HepG2 (cell line): Measurements from ENCODE around the gene DPEP2NB. TPM values are rescaled to one million over a fixed set of nuclear protein-coding genes. Genes with fewer than 3 reads are reported as not detected.
A peak's percentile ranks its signal among the peaks of the same experiment; 100 is the strongest.

ENCODE experiments used
- ADNP ChIP-seq: sonication (generic); formaldehyde crosslinking; IDR thresholded peaks from 2 replicates; pipeline ENCODE4 v1.4.0; 2020; ENCODE audit warnings: missing genetic modification reagents
- CCDC6 ChIP-seq: sonication (generic); formaldehyde crosslinking; IDR thresholded peaks from 2 replicates; pipeline ENCODE4 v1.8.1; 2022; ENCODE audit warnings: mild to moderate bottlenecking, missing genetic modification reagents, moderate library complexity
- CERS6 ChIP-seq: sonication (generic); formaldehyde crosslinking; IDR thresholded peaks from 2 replicates; pipeline ENCODE4 v1.5.0; 2020; ENCODE audit warnings: missing genetic modification reagents
- GABPA ChIP-seq, 2 experiments: IDR thresholded peaks; 2 replicates each; pipeline ENCODE4 v1.6.1; 2011 to 2016; ENCODE audit warnings: low read depth in 2 of 2, low read length in 1 of 2, missing biosample characterization in 1 of 2, missing genetic modification characterization in 1 of 2
- GTF2F1 ChIP-seq: fragments of 150-350 bp; IDR thresholded peaks from 2 replicates; pipeline ENCODE4 v1.6.1; 2014; ENCODE audit warnings: low read length
- HOXA7 ChIP-seq: sonication (generic); formaldehyde crosslinking; IDR thresholded peaks from 2 replicates; pipeline ENCODE4 v1.8.1; 2022; ENCODE audit warnings: mild to moderate bottlenecking, missing genetic modification reagents, moderate library complexity
- ISX ChIP-seq: sonication (generic); formaldehyde crosslinking; conservative IDR thresholded peaks from 2 replicates; pipeline ENCODE4 v1.5.0; 2020; ENCODE audit warnings: missing genetic modification reagents
- KDM5A ChIP-seq: fragments of 200-600 bp; sonication (generic); IDR thresholded peaks from 2 replicates; pipeline ENCODE4 v1.7.0; 2018; ENCODE audit warnings: antibody characterized with exemption, mild to moderate bottlenecking, low read length, borderline replicate concordance
- SCMH1 ChIP-seq: sonication (generic); formaldehyde crosslinking; IDR thresholded peaks from 2 replicates; pipeline ENCODE4 v1.9.0; 2021; ENCODE audit warnings: missing genetic modification reagents, mild to moderate bottlenecking, borderline replicate concordance
- SP5 ChIP-seq: IDR thresholded peaks from 2 replicates; pipeline ENCODE4 v1.6.1; 2016; ENCODE audit warnings: low read depth, borderline replicate concordance
- SRF ChIP-seq: IDR thresholded peaks from 2 replicates; pipeline ENCODE4 v1.6.1; 2011; ENCODE audit warnings: mild to moderate bottlenecking, low read depth, low read length, moderate library complexity
- SUZ12 ChIP-seq: fragments of 150-350 bp; IDR thresholded peaks from 2 replicates; pipeline ENCODE4 v1.6.1; 2014; ENCODE audit warnings: low read depth, low read length
- TIGD3 ChIP-seq: sonication (generic); formaldehyde crosslinking; IDR thresholded peaks from 2 replicates; pipeline ENCODE4 v1.5.1; 2020; ENCODE audit warnings: mild to moderate bottlenecking, missing genetic modification reagents, borderline replicate concordance
- ZNF101 ChIP-seq: sonication (generic); formaldehyde crosslinking; IDR thresholded peaks from 2 replicates; pipeline ENCODE4 v1.4.0; 2020; ENCODE audit warnings: mild to moderate bottlenecking, low read depth, missing genetic modification reagents, borderline replicate concordance
- ZNF335 ChIP-seq: sonication (generic); formaldehyde crosslinking; IDR thresholded peaks from 2 replicates; pipeline ENCODE4 v1.4.0; 2020; ENCODE audit warnings: missing genetic modification reagents
- ZNF543 ChIP-seq: sonication (generic); formaldehyde crosslinking; IDR thresholded peaks from 2 replicates; pipeline ENCODE4 v1.4.0; 2020; ENCODE audit warnings: mild to moderate bottlenecking, missing genetic modification reagents
- ZNF614 ChIP-seq: IDR thresholded peaks from 2 replicates; pipeline ENCODE4 v1.6.1; 2018; ENCODE audit warnings: missing biosample characterization, missing genetic modification reagents, inconsistent platforms, borderline replicate concordance
- ZNF775 ChIP-seq: sonication (generic); formaldehyde crosslinking; IDR thresholded peaks from 2 replicates; pipeline ENCODE4 v1.4.0; 2020; ENCODE audit warnings: missing genetic modification reagents, mild to moderate bottlenecking, moderate library complexity, borderline replicate concordance
- ZNF782 ChIP-seq: sonication (generic); formaldehyde crosslinking; IDR thresholded peaks from 2 replicates; pipeline ENCODE4 v1.4.0; 2020; ENCODE audit warnings: missing genetic modification reagents, mild to moderate bottlenecking, borderline replicate concordance
- ZSCAN30 ChIP-seq: sonication (generic); formaldehyde crosslinking; IDR thresholded peaks from 2 replicates; pipeline ENCODE4 v1.5.0; 2020; ENCODE audit warnings: mild to moderate bottlenecking, missing genetic modification reagents
- polyA plus RNA-seq, 8 experiments: library from polyadenylated mRNA; depleted of rRNA in 3 of 8; stranded (reverse) in 7 of 8; unstranded in 1 of 8; fragments of >200 nt; fragmentation: Illumina TruSeq in 4 of 8; extraction: Trizol in 4 of 8; gene quantifications; 2 replicates each; pipeline versions ENCODE4 v1.2.1 to v1.2.3, GENCODE V29; 2011 to 2016; ENCODE audit warnings: low read depth in 4 of 8, missing spikeins in 1 of 8, mixed read lengths in 1 of 8; ENCODE audit not compliant: insufficient read depth in 1 of 8
- total RNA-seq, 5 experiments: library from RNA; depleted of rRNA; stranded (reverse); fragments of >200 nt; fragmentation: Illumina TruSeq; extraction: Trizol; gene quantifications; 2 replicates each; pipeline ENCODE4 v1.2.3, GENCODE V29; 2016; ENCODE audit warnings: low read depth in 1 of 5
- TF ChIP-seq, protein P1 (sequence below): IDR thresholded peaks from 2 replicates; pipeline ENCODE4 v1.6.1; 2012; ENCODE audit warnings: low read depth, low read length, improper control_type of control experiment
- TF ChIP-seq, protein P2 (sequence below): IDR thresholded peaks from 2 replicates; pipeline ENCODE4 v1.6.1; 2016; ENCODE audit warnings: low read depth, missing genetic modification reagents, missing compliant biosample characterization

The DPEP2NB gene
- total and polyA plus RNA-seq, 2 of the 13 experiments (the other 11 are each of a cell fraction or from before 2014, with no cell fraction given), result not detected

DNA sequence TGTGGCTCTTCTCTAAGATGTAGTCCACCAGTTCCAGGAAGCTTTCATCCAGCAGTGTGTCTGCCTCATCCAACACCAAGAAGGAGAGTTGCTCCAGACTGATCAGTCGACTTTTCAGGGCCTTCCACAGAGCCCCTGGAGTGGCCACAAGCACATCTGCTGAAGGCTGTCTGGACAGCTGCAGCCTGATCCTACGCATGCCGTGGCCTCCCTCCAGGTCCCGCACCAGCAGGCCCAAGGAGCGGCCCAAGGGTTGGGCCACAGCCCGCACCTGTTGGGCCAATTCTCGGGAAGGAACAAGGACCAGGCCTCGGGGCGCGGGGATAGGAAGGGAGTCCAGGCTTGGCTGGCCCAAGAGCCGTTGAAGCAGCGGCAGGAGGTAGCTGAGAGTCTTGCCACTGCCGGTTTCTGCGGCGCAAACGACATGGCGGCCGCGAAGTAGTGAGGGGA, 6.6 kb upstream of the DPEP2NB start (continued):
- TF ChIP-seq, protein P1, sequence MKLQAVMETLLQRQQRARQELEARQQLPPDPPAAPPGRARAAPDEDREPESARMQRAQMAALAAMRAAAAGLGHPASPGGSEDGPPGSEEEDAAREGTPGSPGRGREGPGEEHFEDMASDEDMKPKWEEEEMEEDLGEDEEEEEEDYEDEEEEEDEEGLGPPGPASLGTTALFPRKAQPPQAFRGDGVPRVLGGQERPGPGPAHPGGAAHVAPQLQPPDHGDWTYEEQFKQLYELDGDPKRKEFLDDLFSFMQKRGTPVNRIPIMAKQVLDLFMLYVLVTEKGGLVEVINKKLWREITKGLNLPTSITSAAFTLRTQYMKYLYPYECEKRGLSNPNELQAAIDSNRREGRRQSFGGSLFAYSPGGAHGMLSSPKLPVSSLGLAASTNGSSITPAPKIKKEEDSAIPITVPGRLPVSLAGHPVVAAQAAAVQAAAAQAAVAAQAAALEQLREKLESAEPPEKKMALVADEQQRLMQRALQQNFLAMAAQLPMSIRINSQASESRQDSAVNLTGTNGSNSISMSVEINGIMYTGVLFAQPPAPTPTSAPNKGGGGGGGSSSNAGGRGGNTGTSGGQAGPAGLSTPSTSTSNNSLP, result no peak
- no peak for TF ChIP-seq CCDC6 (CRISPR knock-in tag)
- no peak for TF ChIP-seq GABPA (IDR thresholded peaks at IDR 0.05; ENCODE audit: low read depth, low read length)
- no peak for TF ChIP-seq GABPA (CRISPR knock-in tag; IDR thresholded peaks at IDR 0.05; ENCODE audit: low read depth)
- no peak for TF ChIP-seq ZNF335
- no peak for TF ChIP-seq GTF2F1
- TF ChIP-seq, protein P2, sequence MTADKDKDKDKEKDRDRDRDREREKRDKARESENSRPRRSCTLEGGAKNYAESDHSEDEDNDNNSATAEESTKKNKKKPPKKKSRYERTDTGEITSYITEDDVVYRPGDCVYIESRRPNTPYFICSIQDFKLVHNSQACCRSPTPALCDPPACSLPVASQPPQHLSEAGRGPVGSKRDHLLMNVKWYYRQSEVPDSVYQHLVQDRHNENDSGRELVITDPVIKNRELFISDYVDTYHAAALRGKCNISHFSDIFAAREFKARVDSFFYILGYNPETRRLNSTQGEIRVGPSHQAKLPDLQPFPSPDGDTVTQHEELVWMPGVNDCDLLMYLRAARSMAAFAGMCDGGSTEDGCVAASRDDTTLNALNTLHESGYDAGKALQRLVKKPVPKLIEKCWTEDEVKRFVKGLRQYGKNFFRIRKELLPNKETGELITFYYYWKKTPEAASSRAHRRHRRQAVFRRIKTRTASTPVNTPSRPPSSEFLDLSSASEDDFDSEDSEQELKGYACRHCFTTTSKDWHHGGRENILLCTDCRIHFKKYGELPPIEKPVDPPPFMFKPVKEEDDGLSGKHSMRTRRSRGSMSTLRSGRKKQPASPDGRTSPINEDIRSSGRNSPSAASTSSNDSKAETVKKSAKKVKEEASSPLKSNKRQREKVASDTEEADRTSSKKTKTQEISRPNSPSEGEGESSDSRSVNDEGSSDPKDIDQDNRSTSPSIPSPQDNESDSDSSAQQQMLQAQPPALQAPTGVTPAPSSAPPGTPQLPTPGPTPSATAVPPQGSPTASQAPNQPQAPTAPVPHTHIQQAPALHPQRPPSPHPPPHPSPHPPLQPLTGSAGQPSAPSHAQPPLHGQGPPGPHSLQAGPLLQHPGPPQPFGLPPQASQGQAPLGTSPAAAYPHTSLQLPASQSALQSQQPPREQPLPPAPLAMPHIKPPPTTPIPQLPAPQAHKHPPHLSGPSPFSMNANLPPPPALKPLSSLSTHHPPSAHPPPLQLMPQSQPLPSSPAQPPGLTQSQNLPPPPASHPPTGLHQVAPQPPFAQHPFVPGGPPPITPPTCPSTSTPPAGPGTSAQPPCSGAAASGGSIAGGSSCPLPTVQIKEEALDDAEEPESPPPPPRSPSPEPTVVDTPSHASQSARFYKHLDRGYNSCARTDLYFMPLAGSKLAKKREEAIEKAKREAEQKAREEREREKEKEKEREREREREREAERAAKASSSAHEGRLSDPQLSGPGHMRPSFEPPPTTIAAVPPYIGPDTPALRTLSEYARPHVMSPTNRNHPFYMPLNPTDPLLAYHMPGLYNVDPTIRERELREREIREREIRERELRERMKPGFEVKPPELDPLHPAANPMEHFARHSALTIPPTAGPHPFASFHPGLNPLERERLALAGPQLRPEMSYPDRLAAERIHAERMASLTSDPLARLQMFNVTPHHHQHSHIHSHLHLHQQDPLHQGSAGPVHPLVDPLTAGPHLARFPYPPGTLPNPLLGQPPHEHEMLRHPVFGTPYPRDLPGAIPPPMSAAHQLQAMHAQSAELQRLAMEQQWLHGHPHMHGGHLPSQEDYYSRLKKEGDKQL (CRISPR knock-in tag), result 0 out of 2 replicates have a peak, but pooled peaks have one; percentile 5
- TF ChIP-seq SUZ12, result no peak
- TF ChIP-seq ZSCAN30, result no peak
- TF ChIP-seq ZNF782 (CRISPR knock-in tag), result no peak
- no peak for TF ChIP-seq ZNF543 (CRISPR knock-in tag)
- no peak for TF ChIP-seq SP5 (CRISPR knock-in tag)
- TF ChIP-seq SRF, result no peak
- TF ChIP-seq ZNF775 (CRISPR knock-in tag), result no peak
- TF ChIP-seq CERS6 (CRISPR knock-in tag), result no peak
- no peak for TF ChIP-seq SCMH1 (CRISPR knock-in tag)
- TF ChIP-seq HOXA7, result no peak
- TF ChIP-seq KDM5A, result no peak
- 0 out of 2 replicates have a peak, but pooled peaks have one; percentile 68 for TF ChIP-seq ZNF101 (CRISPR knock-in tag)
- no peak for TF ChIP-seq TIGD3 (CRISPR knock-in tag)
- TF ChIP-seq ZNF614 (CRISPR knock-in tag), result no peak
- no peak for TF ChIP-seq ADNP (CRISPR knock-in tag)
- TF ChIP-seq ISX (CRISPR knock-in tag), result no peak
